Fibroblast of skin of back (primary cell): ENCODE data around the gene MEAK7.

Experiments used
- DNase-seq: peaks from one replicate; pipeline ENCODE4 v3.0.0-alpha.2; 2013

MEAK7 gene

GRCh38 chr16:84511831-84512230, 7.4 kb upstream of the MEAK7 start:
- DNase-seq, result no peak

GRCh38 chr16:84511180-84511800, 6.8 kb upstream of the MEAK7 start:
- DNase-seq, result peak; percentile 77

- DNase-seq, result no peak
Observed at GRCh38 chr16:84509032-84509950, 4.8 kb upstream of the MEAK7 start.

GRCh38 chr16:84508502-84508901, 4.0 kb upstream of the MEAK7 start:
- DNase-seq, result no peak

- DNase-seq, result no peak
Observed at GRCh38 chr16:84507011-84507982, 2.8 kb upstream of the MEAK7 start.

GRCh38 chr16:84505249-84506187, 1.1 kb upstream of the MEAK7 start:
- no peak for DNase-seq

- DNase-seq, result peak; percentile 62
Observed at GRCh38 chr16:84503751-84504395, 586 bp downstream of the MEAK7 start.

GRCh38 chr16:84502581-84502980, 1.9 kb downstream of the MEAK7 start:
- DNase-seq, result no peak

- no peak for DNase-seq
Observed at GRCh38 chr16:84502075-84502474, 2.4 kb downstream of the MEAK7 start.

GRCh38 chr16:84501077-84501735, 3.3 kb downstream of the MEAK7 start:
- peak; percentile 51 for DNase-seq

- DNase-seq, result no peak
Observed at GRCh38 chr16:84500531-84500930, 3.9 kb downstream of the MEAK7 start.

- DNase-seq, result no peak
Observed at GRCh38 chr16:84499638-84500037, 4.8 kb downstream of the MEAK7 start.

GRCh38 chr16:84498859-84499620, 5.4 kb downstream of the MEAK7 start:
- no peak for DNase-seq

GRCh38 chr16:84498223-84498610, 6.2 kb downstream of the MEAK7 start:
- DNase-seq, result no peak

GRCh38 chr16:84497418-84498222, 6.8 kb downstream of the MEAK7 start:
- no peak for DNase-seq

- no peak for DNase-seq
Observed at GRCh38 chr16:84496991-84497390, 7.5 kb downstream of the MEAK7 start.

GRCh38 chr16:84495506-84495905, 9.0 kb downstream of the MEAK7 start:
- DNase-seq, result no peak

GRCh38 chr16:84489131-84489530, 15.3 kb downstream of the MEAK7 start:
- no peak for DNase-seq

GRCh38 chr16:84487358-84487757, 17.1 kb downstream of the MEAK7 start:
- no peak for DNase-seq
